ENCODE data around the gene HPDL.

DNA sequence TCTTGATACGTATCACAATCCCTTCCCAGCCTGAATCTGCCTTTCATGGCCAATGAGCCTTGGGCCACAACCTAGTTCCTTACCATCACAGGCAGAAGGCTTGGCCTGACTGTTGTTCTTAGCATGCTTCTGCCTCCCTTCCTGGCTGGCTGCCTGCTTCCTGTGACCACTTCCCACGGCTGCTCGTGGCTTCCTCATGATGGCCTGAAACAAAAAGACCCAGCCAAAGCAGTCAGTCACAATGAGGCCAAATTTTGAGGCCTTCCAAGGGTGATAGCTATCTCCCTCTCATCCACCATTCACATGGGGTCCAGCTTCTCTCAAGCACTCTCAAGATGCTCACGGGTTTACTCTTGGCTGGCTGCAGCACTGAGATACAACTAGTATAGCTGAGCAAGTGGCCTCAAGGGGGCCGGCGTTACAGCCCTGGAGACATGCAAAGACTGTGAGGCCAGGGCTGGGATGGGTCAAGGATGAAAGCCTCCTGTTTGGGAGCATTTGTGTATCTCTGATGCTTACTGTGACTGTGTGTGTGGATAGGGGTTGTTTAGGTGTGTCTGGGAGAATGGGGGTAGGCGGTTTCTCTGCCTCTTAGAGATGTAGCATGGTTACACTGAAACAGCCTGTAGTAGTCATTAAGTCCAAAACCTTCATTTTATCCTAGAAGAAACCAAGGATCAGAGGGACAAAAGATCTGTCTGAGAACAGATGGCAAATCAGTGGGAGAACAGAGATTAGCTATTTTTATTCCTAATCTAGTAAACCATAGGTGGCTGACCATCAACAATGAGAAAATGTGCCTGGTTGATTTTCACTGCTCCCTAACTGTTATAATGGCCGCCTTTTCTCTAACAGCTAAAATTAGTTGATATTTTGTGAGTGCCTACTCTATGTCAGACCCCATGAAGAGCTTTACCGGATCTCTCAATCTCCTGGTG lies 7.9 kb downstream of the HPDL start:
- TF ChIP-seq, protein P1, sequence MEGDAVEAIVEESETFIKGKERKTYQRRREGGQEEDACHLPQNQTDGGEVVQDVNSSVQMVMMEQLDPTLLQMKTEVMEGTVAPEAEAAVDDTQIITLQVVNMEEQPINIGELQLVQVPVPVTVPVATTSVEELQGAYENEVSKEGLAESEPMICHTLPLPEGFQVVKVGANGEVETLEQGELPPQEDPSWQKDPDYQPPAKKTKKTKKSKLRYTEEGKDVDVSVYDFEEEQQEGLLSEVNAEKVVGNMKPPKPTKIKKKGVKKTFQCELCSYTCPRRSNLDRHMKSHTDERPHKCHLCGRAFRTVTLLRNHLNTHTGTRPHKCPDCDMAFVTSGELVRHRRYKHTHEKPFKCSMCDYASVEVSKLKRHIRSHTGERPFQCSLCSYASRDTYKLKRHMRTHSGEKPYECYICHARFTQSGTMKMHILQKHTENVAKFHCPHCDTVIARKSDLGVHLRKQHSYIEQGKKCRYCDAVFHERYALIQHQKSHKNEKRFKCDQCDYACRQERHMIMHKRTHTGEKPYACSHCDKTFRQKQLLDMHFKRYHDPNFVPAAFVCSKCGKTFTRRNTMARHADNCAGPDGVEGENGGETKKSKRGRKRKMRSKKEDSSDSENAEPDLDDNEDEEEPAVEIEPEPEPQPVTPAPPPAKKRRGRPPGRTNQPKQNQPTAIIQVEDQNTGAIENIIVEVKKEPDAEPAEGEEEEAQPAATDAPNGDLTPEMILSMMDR (conservative IDR thresholded peaks at IDR 0.05; ENCODE audit: low read depth, low read length): no peak
- TF ChIP-seq POLR2A (IDR thresholded peaks at IDR 0.05; ENCODE audit: low read depth, low read length): no peak

Measured in IMR-90 (cell line).